B cell (primary cell): ENCODE measurements around the gene MIPEP.

ENCODE experiments used
- CTCF ChIP-seq: fragments of 200-600 bp; IDR thresholded peaks from one replicate; pipeline ENCODE4 v1.8.0; 2022; ENCODE audit warnings: antibody characterized with exemption, mild to moderate bottlenecking
- EZH2 ChIP-seq: IDR thresholded peaks from 2 replicates; pipeline ENCODE4 v1.6.1; 2012; ENCODE audit warnings: borderline replicate concordance, low read depth, mild to moderate bottlenecking, moderate library complexity, low read length; ENCODE audit not compliant: insufficient read depth, poor library complexity, severe bottlenecking

GRCh38 chr13:23865026-23865425 is 24.2 kb downstream of the MIPEP start:
- no peak for TF ChIP-seq CTCF
- TF ChIP-seq EZH2: no peak
